SK-N-SH (cell line): ENCODE results near the gene RAB22A. TPM values are rescaled to one million over a fixed set of nuclear protein-coding genes. Genes with fewer than 3 reads are reported as not detected.

ENCODE experiments used
- CTCF ChIA-PET: fragments of 300-600, 350-600 bp; formaldehyde crosslinking; extraction: SDS; loops from one replicate; lab custom pipeline; 2021; lab: Yijun Ruan, JAX
- POLR2A ChIA-PET: fragments of 350-600 bp; sonication (Branson Sonifier 250); formaldehyde crosslinking; extraction: SDS; loops from one replicate; lab custom pipeline; 2020; ENCODE audit warnings: antibody characterized with exemption, inconsistent platforms; lab: Yijun Ruan, JAX
- DNase-seq: peaks from one replicate; pipeline ENCODE4 v3.0.0; 2012
- H2AFZ ChIP-seq: fragments of 200-600 bp; sonication (generic); 2 replicates; pipeline ENCODE4 v1.8.1; 2016; ENCODE audit warnings: antibody characterized with exemption, mild to moderate bottlenecking, low read depth
- H3F3A ChIP-seq: fragments of 200-600 bp; sonication (generic); replicated peaks from 2 replicates; pipeline ENCODE3; 2016; ENCODE audit warnings: antibody characterized with exemption, mild to moderate bottlenecking; ENCODE audit not compliant: insufficient read depth
- H3K27ac ChIP-seq, 2 experiments: fragments of 200-500 bp in 1 of 2; fragments of 200-600 bp in 1 of 2; sonication (Bioruptor generic) in 1 of 2; sonication (generic), shearing (Covaris generic) in 1 of 2; 2 replicates each; pipeline versions ENCODE4 v1.5.1 to v1.6.1; 2014 to 2016; ENCODE audit warnings: low read depth in 2 of 2, inconsistent platforms in 1 of 2, low read length in 1 of 2, mild to moderate bottlenecking in 1 of 2, mixed read lengths in 1 of 2
- H3K27me3 ChIP-seq: fragments of 200-600 bp; sonication (generic), shearing (Covaris generic); 2 replicates; pipeline ENCODE4 v1.6.1; 2016; ENCODE audit warnings: mixed run types; ENCODE audit not compliant: insufficient read depth
- H3K36me3 ChIP-seq, 2 experiments: fragments of 200-500 bp in 1 of 2; fragments of 200-600 bp in 1 of 2; sonication (Bioruptor generic) in 1 of 2; sonication (generic) in 1 of 2; replicated peaks in 1 of 2; 2 replicates each; pipeline versions ENCODE3 to v1.5.1; 2014 to 2016; ENCODE audit warnings: low read length in 1 of 2, mild to moderate bottlenecking in 1 of 2; ENCODE audit not compliant: insufficient read depth in 2 of 2, control insufficient read depth in 1 of 2
- H3K4me1 ChIP-seq, 2 experiments: fragments of 200-500 bp in 1 of 2; fragments of 200-600 bp in 1 of 2; sonication (Bioruptor generic) in 1 of 2; sonication (generic), shearing (Covaris generic) in 1 of 2; 2 replicates each; pipeline versions ENCODE4 v1.5.1 to v1.6.1; 2014 to 2016; ENCODE audit warnings: low read depth in 1 of 2, low read length in 1 of 2, mixed run types in 1 of 2; ENCODE audit not compliant: insufficient read depth in 2 of 2, control insufficient read depth in 1 of 2
- H3K4me2 ChIP-seq: fragments of 200-600 bp; sonication (generic), shearing (Covaris generic); 2 replicates; pipeline ENCODE4 v1.6.1; 2017; ENCODE audit warnings: mixed run types
- H3K4me3 ChIP-seq, 2 experiments: fragments of 200-500 bp in 1 of 2; fragments of 200-600 bp in 1 of 2; sonication (Bioruptor generic) in 1 of 2; sonication (generic), shearing (Covaris generic) in 1 of 2; 2 replicates each; pipeline versions ENCODE4 v1.5.1 to v1.8.1; 2014 to 2016; ENCODE audit warnings: low read depth in 2 of 2, inconsistent platforms in 1 of 2, low read length in 1 of 2, mild to moderate bottlenecking in 1 of 2, mixed read lengths in 1 of 2, moderate library complexity in 1 of 2
- H3K79me2 ChIP-seq: fragments of 200-600 bp; sonication (generic); 2 replicates; pipeline ENCODE4 v1.8.1; 2017; ENCODE audit warnings: mild to moderate bottlenecking; ENCODE audit not compliant: insufficient read depth
- H3K9ac ChIP-seq: fragments of 200-600 bp; sonication (generic); 2 replicates; pipeline ENCODE4 v1.6.1; 2017; ENCODE audit warnings: mixed run types
- H3K9me2 ChIP-seq: fragments of 200-600 bp; sonication (generic); 2 replicates; pipeline ENCODE4 v1.6.1; 2017; ENCODE audit warnings: mixed run types
- H3K9me3 ChIP-seq: fragments of 200-600 bp; sonication (generic); 2 replicates; pipeline ENCODE4 v1.6.1; 2017; ENCODE audit warnings: mixed run types, mild to moderate bottlenecking, moderate library complexity
- H4K20me1 ChIP-seq: fragments of 200-600 bp; sonication (generic); 2 replicates; pipeline ENCODE4 v1.6.1; 2017; ENCODE audit warnings: mild to moderate bottlenecking, mixed run types; ENCODE audit not compliant: insufficient read depth
- CHD2 ChIP-seq: fragments of 150-350 bp; IDR thresholded peaks from 2 replicates; pipeline ENCODE4 v1.6.1; 2018; ENCODE audit warnings: low read length; ENCODE audit not compliant: partially characterized antibody
- EZH2phosphoT487 ChIP-seq: fragments of 200-600 bp; sonication (generic); IDR thresholded peaks from 2 replicates; pipeline ENCODE4 v1.6.1; 2017; ENCODE audit warnings: low read depth, mixed run types, mild to moderate bottlenecking, antibody characterized with exemption, moderate library complexity, borderline replicate concordance
- FOSL2 ChIP-seq: IDR thresholded peaks from 2 replicates; pipeline ENCODE4 v1.4.0; 2012; ENCODE audit warnings: low read depth, mild to moderate bottlenecking, moderate library complexity, borderline replicate concordance
- FOXJ3 ChIP-seq: sonication (generic); formaldehyde crosslinking; IDR thresholded peaks from 2 replicates; pipeline ENCODE4 v1.5.1; 2020; ENCODE audit warnings: mild to moderate bottlenecking, missing genetic modification reagents
- GABPA ChIP-seq: IDR thresholded peaks from 2 replicates; pipeline ENCODE4 v1.4.0; 2012; ENCODE audit warnings: low read depth, mild to moderate bottlenecking
- JUND ChIP-seq: IDR thresholded peaks from 2 replicates; pipeline ENCODE4 v1.4.0; 2012
- PBX3 ChIP-seq: IDR thresholded peaks from 2 replicates; pipeline ENCODE4; 2012
- POLR2AphosphoS5 ChIP-seq: IDR thresholded peaks from 2 replicates; pipeline ENCODE4 v1.6.1; 2012; ENCODE audit warnings: low read depth, low read length
- RAD21 ChIP-seq: IDR thresholded peaks from 2 replicates; pipeline ENCODE4 v1.6.1; 2012; ENCODE audit warnings: mild to moderate bottlenecking, low read length
- RXRA ChIP-seq: IDR thresholded peaks from 2 replicates; pipeline ENCODE4 v1.4.0; 2012; ENCODE audit warnings: low read depth, mild to moderate bottlenecking, borderline replicate concordance
- SMC3 ChIP-seq: IDR thresholded peaks from 2 replicates; pipeline ENCODE4 v1.6.1; 2012; ENCODE audit warnings: low read depth, low read length, improper control_type of control experiment
- TAF1 ChIP-seq: IDR thresholded peaks from 2 replicates; pipeline ENCODE4 v1.6.1; 2012; ENCODE audit warnings: low read depth, mild to moderate bottlenecking, low read length, moderate library complexity, borderline replicate concordance
- TCF12 ChIP-seq: IDR thresholded peaks from 2 replicates; pipeline ENCODE4 v1.4.0; 2012
- TEAD4 ChIP-seq: IDR thresholded peaks from 2 replicates; pipeline ENCODE4 v1.4.0; 2012; ENCODE audit warnings: mild to moderate bottlenecking, borderline replicate concordance; ENCODE audit not compliant: insufficient read depth
- WGBS: methylation state at CpG from one replicate; pipeline ENCODE4 v1.1.6; 2017; ENCODE audit warnings: low lambda C conversion rate; 5-methylcytosine and 5-hydroxymethylcytosine counted together
- polyA plus RNA-seq, 3 experiments: library from polyadenylated mRNA; depleted of rRNA; stranded (reverse); fragments of >200 nt; gene quantifications; 2 replicates each; pipeline ENCODE4 v1.2.3, GENCODE V29; 2012
- TF ChIP-seq, protein P1 (sequence below): fragments of 150-350 bp; IDR thresholded peaks from 2 replicates; pipeline ENCODE4 v1.6.1; 2016; ENCODE audit warnings: mild to moderate bottlenecking, low read depth, low read length
- TF ChIP-seq, protein P2 (sequence below): IDR thresholded peaks from 2 replicates; pipeline ENCODE4 v1.4.0; 2012; ENCODE audit warnings: low read depth, borderline replicate concordance
- TF ChIP-seq, protein P3 (sequence below): fragments of 150-350 bp; IDR thresholded peaks from 2 replicates; pipeline ENCODE4 v1.6.1; 2017; ENCODE audit warnings: antibody characterized with exemption, low read length, low read depth, borderline replicate concordance

RAB22A gene
- polyA plus RNA-seq, 1 of the 3 experiments (the other 2 are of a cell fraction), result 10.7 TPM

DNA sequence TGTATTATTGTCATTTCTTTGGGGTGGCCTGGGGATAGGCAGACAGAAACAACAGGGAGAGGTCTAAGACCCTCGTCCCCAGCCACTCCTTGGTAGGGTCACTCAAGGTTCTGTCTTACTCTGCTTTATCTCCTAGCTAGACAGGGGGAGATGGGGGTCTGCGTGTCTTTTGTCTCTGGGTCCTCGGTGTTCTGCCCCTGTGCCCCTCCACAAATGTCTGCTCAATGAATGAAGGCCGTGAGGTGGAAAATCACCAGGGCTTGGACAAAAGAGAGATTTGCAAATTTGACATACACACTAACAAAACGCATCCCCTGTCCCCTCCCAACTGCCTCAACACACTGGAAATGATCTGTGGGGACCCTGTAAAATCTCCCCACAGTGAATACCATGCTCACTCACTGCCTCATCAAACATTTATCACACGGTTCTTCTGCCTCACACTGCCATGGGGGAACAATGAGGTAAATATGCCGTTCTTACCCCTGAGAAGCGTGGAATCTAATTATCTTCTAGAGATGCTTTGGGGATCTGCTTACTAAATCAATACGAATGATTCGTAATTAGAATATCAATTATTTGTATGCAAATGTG, 66.3 kb downstream of the RAB22A start:
- Histone ChIP-seq H3K27ac (no peak overlapping the region), H3K9me2 (no peaks in the 10 kb centered on the region)
- TF ChIP-seq CHD2 (no peak), TAF1 (no peak), TCF12 (no peak), SMC3 (no peak), JUND (no peak), TEAD4 (no peak), EZH2phosphoT487 (no peak), FOSL2 (no peak), POLR2AphosphoS5 (no peak), RAD21 (no peak)
- TF ChIP-seq, protein P1, sequence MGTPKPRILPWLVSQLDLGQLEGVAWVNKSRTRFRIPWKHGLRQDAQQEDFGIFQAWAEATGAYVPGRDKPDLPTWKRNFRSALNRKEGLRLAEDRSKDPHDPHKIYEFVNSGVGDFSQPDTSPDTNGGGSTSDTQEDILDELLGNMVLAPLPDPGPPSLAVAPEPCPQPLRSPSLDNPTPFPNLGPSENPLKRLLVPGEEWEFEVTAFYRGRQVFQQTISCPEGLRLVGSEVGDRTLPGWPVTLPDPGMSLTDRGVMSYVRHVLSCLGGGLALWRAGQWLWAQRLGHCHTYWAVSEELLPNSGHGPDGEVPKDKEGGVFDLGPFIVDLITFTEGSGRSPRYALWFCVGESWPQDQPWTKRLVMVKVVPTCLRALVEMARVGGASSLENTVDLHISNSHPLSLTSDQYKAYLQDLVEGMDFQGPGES, result no peak
- TF ChIP-seq, protein P2, sequence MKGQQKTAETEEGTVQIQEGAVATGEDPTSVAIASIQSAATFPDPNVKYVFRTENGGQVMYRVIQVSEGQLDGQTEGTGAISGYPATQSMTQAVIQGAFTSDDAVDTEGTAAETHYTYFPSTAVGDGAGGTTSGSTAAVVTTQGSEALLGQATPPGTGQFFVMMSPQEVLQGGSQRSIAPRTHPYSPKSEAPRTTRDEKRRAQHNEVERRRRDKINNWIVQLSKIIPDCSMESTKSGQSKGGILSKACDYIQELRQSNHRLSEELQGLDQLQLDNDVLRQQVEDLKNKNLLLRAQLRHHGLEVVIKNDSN, result no peak
- TF ChIP-seq, all 33 proteins: peak for 0
- Histone ChIP-seq H4K20me1 (no peaks in the 10 kb centered on the region), H3K4me3 (no peak overlapping the region), H3K36me3 (no peaks in the 10 kb centered on the region), H2AFZ (no peak overlapping the region; the same call in 1 of the 2 replicates), H3F3A (peaks cover under 1% of the 10 kb centered on the region), H3K27me3 (no peaks in the 10 kb centered on the region), H3K4me1 (peaks cover 0 to 3% of the 10 kb centered on the region in 2 experiments; a peak in 1 of 4 replicates), H3K79me2 (no peaks in the 10 kb centered on the region), H3K9ac (no peak overlapping the region), H3K4me2 (no peak overlapping the region), H3K9me3 (no peaks in the 10 kb centered on the region)
- DNase-seq, result no peak
- 84% methylated on average over 10 of the region's 10 CpGs for WGBS
- POLR2A ChIA-PET, result no interaction called here
- CTCF ChIA-PET, result interaction anchor here (1.1 kb wide), 1 partner anchor 15 kb away, joined by 3 read pairs; no protein-coding TSS in a partner anchor

DNA sequence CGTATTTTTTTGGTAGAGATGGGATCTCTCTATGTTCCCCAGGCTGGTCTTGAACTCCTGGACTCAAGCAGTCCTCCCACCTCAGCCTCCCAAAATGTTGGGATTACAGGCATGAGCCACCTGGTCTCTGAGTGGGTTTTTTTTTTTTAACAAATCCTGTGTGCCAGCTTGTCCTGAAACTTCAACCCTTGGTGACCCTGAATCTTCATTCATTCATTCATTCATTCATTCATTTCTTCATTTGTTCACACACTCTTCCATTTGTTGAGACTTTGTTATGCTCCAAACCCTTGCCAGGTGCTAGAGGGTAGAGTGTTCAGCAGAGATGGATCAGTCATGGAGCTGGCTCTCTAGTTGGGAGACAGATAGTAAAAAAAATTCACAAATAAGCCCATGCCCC, 67.5 kb downstream of the RAB22A start:
- H3F3A ChIP-seq, result no peaks in the 10 kb centered on the region
- peaks cover 0 to 3% of the 10 kb centered on the region in 2 experiments; a peak in 1 of 4 replicates for H3K4me1 ChIP-seq
- no peaks in the 10 kb centered on the region for H3K36me3 ChIP-seq
- no peak for DNase-seq
- ChIA-PET CTCF (no interaction called here), POLR2A (interaction anchor here (0.6 kb wide), 1 partner anchor 693 kb away, joined by 3 read pairs; no protein-coding TSS in a partner anchor)
- WGBS, result 67% methylated on average over 1 of the region's 1 CpG
- H3K79me2 ChIP-seq, result no peaks in the 10 kb centered on the region
- H3K9me3 ChIP-seq, result no peaks in the 10 kb centered on the region
- no peak overlapping the region for H3K4me3 ChIP-seq
- H2AFZ ChIP-seq, result no peak overlapping the region
- no peaks in the 10 kb centered on the region for H4K20me1 ChIP-seq
- H3K9me2 ChIP-seq, result no peaks in the 10 kb centered on the region
- no peaks in the 10 kb centered on the region for H3K27me3 ChIP-seq
- H3K4me2 ChIP-seq, result no peak overlapping the region
- no peak overlapping the region for H3K27ac ChIP-seq
- H3K9ac ChIP-seq, result no peak overlapping the region
- TF ChIP-seq PBX3 (no peak), POLR2AphosphoS5 (no peak), EZH2phosphoT487 (no peak), FOXJ3 (CRISPR knock-in tag) (no peak), SMC3 (no peak), RXRA (no peak), GABPA (no peak)
- TF ChIP-seq, protein P1, result no peak
- TF ChIP-seq, protein P3, sequence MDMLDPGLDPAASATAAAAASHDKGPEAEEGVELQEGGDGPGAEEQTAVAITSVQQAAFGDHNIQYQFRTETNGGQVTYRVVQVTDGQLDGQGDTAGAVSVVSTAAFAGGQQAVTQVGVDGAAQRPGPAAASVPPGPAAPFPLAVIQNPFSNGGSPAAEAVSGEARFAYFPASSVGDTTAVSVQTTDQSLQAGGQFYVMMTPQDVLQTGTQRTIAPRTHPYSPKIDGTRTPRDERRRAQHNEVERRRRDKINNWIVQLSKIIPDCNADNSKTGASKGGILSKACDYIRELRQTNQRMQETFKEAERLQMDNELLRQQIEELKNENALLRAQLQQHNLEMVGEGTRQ, result no peak
